ENCODE results near the gene MCM5.
"Not testable (repeated sequence)": the region's sequence is repeated elsewhere in the genome, so short reads cannot be mapped to it uniquely, and the experiment has no call there.

The MCM5 gene

DNA sequence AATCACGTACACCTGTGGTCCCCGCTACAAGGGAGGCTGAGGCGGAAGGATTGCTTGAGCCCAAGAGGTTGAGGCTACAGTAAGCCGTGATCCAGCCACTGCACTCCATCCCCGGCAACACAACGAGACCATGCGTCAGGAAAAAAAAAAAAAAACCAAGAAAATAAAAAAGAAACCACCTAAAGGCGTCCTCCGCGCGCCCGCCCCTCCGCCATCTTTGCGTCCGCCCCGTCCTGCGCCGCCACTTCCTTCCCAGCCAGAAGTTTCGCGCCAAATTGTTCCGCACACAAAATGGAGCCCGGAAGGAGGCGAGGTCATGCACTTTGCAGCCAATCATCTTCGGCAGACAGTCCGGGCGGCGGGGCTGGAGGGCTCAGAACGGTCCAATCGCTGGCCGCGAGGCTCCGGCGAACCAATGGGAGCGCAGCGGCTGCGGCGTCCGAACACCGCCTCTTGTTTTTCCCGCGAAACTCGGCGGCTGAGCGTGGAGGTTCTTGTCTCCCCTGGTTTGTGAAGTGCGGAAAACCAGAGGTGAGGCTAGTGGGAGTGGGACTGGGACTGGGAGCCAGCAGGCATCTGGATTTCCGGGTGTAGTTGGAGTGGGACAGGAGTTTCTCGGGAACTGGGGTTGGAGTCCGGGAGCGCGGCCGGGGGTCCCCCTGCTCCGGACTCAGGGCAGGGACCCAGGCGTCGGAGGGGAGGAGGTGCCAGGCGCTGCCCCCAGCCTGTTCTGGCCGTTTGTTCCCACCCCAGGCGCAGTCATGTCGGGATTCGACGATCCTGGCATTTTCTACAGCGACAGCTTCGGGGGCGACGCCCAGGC lies at the start of gene MCM5:
Gene MCM5, plus strand, starts transcription at position 463 of the 823 bp plus-strand sequence. Its CDS starts 299 bp downstream, at position 762.
- peak; percentile 70 for DNase-seq

DNA sequence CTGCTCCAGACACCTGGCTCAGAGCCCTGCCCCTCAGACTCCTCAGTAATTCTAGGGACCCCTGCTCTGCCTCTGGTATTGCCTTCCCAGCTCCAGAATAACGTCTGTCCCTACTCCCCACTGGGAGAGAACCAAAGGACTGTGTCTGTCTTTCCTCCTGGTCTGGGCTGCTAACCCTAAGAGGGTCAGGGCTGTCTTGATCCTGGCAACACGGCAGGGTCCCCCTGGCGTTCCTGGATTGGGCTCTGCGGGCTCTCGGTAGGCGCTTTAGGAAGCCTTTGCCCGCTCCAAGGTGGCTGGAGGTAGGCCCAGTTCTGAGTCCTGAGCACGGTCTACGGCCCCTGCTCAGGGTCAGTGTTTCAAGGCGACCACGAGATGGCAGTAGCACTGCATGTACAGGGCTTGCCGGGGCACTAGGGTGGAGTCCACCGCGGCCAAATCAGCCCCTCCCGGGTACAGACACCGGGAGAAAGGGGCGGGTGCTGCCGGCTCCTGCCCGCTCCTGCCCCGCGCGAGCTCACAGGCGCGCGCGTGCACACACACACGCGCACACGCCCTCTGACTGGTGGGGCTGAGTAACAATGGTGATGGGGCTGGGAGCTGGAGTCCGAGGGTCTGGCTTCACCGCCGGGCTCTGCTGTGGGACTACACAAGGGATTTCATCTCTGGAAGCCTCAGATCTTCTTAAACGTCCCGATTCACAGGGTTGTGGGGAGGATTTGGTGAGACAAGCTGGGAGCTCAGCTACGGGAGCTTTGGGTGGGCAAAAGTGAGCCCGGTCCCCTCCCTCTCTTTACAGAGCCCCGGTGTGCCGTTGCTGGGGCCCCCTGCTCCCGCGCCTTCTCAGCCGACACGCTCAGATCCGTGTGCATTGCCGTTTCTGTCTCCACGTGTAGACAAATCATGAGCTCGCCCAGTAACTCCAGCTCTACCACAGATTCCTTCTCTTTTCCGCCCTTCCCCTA lies 49.1 kb upstream of the MCM5 start:
- peak; percentile 36 for DNase-seq

DNA sequence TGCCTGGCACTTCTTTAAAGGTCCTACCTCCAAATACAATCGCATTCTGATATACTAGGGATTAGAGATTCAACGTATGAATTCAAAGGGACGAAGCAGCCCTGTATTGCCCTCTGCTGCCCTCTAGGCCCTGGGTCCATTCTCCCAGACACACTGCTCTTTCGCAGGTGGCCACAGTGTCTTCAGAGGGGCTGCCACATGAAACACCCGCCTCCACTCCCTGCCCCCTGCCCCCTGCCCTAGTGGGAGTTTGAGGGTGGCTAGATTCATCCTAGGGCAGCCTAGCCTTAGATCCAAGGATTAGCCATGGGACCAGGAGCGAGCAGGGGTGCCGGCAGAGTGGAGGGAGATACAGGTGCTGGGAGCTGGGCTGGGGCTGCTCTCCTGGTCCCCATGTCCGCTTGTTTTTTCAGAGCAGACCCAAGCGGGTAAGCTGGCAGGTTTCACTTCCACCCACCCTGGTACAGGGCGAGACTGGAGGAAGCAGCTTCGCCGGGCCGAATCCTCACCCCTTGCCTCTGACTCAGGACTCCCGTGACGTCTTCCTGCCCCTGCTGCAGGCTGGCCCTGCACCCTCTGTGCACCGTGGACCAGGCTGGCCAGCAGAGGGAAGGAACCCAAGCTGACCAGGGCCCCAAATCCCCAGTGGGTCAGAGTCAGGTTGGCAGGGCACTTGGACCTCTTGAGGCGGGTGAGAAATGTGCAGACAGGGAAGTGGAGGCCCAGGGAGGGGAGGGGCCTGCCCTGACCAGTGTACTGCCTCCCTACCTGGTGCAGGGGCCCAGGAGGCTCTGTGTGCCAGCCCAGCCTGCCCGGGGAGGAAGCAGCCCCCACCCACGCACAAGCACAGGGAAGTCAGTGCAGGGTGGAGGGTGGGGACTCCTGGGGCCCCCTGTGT lies 47.5 kb upstream of the MCM5 start:
- DNase-seq: no peak

DNA sequence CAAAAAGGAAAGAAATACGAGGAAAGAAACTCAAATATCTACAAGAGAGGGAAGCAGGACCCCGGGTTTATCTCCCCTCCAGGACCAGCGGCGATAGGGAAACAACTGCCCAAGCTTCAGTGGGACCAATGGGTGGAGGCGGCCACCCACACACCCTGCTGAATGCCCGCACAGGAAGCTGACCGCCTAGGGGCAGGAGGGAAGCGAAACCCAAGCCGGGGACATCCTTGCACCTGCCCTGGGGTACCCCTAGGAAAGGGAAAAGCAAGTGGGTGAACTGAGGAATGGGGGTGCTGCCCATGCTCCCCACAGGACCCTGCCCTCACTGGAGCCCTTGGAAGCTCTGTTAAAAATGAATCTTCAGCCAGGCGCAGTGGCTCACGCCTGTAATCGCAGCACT lies 46.6 kb upstream of the MCM5 start:
- DNase-seq: no peak

DNA sequence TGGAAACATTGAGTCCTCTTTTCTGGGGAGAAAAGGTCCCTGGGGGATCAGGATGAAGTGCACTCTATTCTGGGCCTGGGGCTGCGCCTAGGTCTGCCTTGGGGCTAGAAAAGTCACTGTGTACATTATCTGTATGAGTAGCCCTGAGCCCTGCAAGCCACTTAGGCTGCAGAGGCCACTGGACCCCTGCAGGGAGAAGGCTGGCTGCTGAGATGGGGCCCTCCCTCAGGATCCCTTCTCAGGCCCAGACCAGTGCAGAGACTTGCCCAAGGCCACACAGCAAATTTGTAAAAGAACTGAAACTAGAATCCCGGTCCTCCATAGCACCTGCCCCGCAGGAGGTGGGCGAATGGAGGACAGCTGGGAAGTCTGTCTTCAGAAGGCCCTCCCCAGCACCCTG lies 45.9 kb upstream of the MCM5 start:
- no peak for DNase-seq

DNA sequence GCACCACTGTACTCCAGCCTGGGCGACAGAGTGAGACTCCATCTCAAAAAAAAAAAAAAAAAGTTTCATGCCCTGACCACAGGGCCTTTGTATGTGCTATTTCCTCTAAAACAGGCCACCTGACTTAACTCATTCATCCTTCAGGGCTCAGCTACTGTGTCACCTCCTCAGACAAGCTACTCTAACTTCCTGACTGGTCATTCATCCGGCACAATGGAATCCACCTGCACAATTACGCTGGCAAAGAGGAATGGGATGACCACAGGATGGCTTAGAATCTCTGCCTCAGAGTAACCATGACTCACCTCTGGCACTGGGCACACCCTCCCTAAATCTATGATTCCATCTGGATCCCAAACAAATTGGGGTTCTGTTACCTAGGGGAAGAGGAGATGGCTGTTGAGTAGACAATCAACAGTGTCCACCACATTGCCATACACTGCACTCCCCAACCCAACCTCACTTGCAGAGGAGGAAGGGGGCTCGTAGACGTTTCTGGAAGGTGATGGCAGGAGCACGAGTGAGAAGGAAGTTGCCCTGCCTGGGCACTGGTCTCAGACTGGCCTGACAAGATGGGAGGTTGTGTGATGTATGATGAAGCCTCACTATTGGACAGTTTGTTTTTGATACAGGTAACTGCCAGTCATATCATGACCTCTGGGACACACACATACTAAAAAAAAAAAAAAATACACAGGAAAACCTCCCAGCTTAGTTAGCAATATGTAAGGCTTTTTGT lies 41.9 kb upstream of the MCM5 start:
- no peak for DNase-seq

DNA sequence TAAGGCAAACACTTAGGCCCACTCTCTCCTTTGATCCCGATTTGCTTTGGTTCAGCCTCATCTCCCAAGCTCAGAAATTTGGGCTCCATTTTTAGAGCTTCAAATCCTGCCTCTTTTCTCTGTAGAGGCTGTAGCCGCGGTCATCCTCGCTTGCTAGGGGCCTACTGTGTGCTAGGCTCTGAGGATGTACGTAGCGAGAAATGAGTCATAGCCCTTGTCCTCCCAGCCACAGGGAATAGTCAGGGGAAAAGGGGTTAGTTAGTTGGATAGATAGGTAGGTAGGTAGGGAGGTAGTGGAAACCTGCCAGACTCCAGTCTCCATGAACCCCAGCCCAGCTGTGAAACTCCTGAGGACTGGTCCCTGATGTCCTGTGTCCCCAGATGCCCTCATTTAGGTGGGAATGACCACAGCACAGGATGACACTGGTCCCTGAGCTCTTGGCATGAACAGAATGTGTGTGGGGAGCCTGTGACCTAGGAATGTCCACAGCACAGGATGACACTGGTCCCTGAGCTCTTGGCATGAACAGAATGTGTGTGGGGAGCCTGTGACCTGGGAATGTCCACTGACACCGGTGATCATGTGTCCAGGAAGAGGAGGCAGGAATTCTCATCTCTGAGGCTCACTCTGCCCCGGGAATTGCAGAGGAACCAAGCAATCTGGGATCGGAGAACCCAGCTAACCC lies 40.4 kb upstream of the MCM5 start:
- DNase-seq: no peak

DNA sequence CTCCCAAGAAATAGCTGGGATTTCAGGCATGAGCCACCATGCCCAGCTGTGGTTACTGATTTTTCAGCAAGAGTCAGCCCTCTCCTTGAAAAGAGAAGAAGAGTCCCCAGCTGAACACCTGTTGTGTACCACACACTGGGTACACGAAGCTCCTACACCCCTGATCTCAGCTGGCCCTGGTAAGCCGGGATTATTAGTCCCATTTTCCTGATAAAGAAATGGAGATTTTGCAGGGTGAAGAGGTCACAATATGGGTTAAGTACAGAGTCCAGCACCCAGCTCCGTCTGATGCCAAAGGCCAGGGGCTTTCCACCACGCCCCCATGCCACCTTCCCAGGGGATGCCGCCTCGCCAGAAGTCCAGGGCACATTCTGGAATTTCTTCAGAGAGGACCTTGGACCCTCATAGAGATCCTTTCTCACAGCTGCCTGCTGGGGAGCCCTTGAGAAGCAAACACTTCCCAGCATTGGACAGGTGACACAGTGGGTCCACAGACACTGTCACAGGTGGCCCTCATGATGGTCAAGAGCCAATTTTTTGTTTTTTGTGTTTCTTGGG lies 38.9 kb upstream of the MCM5 start:
- no peak for DNase-seq

DNA sequence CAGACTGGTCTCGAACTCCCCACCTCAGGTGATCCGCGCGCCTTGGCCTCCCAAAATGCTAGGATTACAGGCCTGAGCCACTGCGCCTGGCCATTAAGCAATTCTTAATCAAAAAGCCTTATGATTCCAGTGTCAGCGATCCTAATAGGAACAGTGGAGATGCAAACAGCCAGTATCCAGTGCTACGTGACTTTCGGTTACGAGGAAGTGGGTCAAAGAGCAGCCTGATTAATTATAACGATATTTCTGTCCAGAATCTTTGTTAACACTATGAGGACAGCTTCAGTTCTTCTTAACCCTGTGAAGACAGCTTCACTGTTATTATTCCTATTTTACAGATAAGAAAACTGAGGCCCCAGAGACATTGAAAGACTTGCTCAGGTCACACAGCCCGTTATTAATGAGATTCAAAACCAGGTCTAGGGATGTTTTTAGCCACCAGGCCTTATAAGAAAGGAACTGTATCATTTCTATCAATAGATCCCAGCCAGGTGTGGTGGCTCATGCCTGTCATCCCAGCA lies 36.3 kb upstream of the MCM5 start:
- DNase-seq: no peak

DNA sequence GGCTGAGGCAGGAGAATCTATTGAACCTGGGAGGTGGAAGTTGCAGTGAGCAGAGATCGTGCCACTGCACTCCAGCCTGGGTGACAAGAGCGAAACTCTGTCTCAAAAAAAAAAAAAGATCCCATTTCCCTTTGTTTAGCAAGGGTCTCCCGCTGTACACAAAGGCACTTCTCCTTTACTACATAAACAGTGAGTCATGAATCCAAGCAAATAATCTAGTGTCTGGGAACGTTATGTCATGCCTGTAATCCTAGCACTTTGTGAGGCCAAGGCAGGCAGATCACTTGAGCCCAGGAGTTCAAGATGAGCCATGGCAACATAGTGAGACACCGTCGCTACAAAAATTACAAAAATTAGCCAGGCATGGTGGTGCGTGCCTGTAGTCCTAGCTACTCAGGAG lies 35.7 kb upstream of the MCM5 start:
- DNase-seq: not testable (repeated sequence)

DNA sequence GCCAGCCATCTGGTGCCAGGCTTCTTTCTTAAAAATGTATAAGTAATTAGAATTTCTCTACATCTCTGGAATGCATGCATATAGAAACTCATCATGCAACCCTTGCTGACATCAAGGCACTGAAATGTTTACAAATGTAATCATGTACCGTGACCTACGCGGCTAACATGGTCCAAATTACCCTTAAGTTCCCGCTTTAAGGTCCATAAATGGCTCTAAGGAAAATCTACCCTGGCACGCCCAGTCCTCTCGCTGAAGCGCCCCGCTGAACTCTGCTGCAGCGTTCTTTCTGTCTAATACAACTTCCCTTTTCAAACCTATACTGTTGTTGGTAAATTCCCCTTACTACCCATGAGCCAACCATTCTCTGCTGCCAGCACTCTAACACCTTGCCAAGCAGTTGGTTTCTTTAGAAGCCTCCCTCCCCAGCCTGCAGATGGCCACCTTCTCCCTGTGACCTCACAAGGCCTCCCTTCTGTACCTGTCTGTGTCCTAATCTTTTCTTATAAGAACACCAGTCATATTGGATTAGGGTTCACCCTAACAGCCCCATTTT lies 32.5 kb upstream of the MCM5 start:
- no peak for DNase-seq

DNA sequence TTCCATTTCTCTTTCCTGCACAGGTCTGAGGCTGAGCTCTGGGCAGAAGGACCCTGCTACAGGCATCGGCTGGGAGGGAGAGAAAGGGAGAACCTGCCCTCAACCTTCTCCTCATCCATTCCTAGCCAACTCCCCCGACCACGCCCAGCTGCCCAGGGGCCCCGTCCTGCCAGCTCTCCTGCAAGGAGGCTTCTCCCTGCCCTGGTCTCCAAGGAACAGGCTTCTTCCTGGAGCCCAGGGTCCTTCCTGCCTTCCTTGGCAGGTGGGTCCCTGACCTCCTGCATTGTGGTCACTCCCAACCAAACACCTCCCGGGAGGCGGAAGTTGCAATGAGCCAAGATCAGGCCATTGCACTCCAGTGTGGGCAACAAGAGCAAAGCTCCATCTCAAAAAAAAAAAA lies 31.6 kb upstream of the MCM5 start:
- no peak for DNase-seq

DNA sequence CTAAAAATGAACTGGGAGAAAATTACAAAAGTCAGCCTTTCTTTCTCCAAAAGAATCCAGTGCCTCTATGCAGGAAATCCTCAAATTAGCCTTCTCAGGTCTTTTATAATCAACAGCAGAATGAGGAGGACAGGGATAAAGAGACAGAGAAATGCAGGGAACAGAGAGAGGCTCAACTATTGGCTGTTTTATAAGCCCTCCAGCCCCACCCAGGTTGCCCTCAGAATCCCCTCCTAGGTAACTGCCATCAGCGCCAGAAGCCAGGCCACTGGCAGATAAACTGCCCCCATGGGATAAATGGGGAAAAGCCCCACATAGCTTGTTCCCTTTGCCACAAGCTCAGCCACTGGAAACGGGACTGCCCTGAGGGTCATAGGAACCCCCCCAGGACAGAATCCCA lies 29.9 kb upstream of the MCM5 start:
- no peak for DNase-seq

DNA sequence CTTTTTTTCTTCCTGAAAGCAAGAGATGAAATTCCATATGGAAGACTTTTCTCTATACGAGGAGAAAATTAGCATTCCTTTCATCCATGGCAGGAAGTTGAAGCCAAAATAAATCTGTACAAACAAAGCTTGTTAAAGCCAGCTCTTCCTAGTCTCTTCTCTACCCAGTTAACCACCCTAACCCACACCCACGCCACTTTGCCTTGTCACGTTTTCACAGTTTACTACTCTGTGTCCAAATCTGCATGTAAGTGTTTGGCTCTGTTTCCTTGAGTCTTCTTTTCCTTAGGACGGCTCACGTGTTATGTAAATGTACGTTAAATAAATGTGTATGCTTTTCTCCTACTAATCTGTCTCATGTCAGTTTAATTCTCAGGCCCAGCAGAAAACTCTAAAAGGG lies 26.2 kb upstream of the MCM5 start:
- no peak for DNase-seq

DNA sequence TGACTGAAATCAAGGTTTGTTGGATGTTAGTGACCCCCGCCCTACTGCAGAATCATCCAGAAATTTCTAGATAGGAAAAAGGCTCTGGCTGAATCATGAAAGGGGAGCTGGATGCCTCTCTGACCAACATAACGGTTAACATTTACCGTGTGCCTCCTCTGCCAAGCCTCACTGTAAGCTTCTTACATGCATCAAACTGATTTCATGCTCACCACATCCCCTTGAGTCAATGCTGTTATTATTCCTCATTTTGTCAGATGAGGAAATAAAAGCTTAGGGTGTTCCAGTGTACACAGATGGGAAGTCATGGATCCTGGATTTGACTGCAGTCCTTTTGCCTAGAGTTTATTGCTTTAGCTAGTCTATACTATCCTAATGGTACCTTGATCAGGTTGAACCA lies 24.9 kb upstream of the MCM5 start:
- DNase-seq: no peak

DNA sequence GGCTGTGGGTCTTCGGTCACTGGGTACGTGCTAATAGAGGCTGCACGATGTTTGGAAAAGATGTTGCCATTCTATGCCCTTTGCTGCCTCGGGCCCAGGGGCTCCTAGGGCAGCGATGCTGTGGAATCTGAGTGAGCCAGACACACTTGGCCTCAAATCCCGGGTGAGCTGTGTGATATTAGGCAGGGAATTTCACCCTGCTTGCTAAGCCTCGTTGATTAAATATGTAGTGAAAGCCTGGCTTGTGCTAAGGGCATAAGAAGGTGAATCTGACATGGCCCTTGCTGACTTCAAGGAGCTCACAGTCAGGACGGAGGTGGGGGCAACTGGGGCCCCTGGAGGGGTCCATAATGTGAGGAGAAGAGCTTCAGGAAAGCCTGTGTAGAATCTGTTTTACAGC lies 24.4 kb upstream of the MCM5 start:
- no peak for DNase-seq

DNA sequence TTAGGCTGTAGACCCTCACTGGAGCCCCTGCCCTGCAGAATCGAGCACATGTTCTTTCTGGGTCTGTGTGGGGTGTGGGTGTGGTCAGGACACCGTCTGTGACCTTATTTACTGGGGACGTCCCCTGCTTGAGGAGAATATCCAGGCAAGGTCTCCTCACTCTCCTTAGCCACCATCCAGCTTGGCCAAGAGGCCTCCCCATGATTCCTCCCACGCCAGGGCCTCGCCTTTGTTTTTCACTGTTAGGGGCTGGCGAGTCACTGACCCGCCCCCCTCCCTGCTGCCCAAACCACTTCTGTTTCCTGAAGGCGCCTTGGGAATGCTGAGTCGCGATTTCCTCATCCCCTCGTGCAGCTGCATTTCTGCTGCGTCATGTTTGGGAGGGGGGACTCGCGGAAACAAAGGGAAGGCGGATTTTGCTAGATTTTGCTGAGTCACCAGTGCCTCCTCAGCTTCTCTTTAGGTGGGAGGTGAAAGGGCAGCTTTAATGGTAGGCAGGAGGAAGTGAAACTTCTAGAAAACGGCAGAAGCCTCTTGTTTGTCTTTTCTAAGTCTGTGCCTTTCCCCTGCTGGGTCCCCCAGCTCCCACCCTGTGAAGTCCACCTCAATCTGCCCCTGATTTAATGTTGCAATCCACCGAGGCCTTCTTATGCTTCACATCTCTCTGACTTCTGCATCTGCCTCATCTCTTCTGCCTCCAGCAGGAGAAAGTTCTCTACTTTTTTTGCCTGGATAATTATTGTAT lies 23.0 kb upstream of the MCM5 start:
- no peak for DNase-seq

DNA sequence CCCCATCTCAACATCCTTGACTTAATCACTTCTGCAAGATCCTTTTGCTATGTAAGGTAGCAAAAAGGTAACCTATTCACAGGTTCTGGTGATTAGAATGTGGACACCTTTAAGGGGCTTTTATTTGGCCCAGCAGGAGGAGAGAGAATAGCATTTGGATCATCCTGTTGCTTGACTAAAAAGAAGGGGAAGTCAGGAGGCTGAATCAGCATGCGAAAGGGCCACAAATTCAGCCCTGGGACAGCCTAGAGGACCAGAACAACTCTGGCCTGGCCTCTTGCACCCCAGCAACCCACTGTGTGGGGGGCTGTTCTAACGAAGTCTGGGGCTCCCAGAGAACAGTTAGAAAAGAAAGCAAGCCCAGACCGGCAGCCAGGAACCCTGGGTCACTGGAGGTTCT lies 22.2 kb upstream of the MCM5 start:
- no peak for DNase-seq

DNA sequence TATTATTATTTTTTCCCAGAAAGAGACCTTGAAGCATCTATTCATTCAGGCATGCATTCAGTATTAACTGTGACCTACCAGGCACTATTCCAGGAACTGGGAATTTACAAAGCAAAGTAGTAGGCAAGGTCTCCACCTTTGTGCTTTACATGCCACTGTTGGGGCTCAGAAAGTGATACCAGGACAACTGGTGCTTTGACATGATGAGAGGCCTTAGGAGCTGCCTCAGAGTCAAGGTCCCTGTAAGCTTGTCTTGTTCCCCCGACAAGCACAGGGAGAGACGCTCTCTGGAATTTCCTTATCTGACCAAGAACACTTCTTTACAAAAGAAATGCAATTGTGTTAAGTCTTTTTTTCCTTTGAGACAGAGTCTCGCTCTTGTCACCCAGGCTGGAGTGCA lies 21.3 kb upstream of the MCM5 start:
- DNase-seq: no peak
